SH-SY5Y (cell line): ENCODE data around the gene KIAA1328.

Experiments
- GATA2 ChIP-seq: IDR thresholded peaks from 2 replicates; pipeline ENCODE4 v1.6.1; 2011; ENCODE audit warnings: mild to moderate bottlenecking, low read depth, low read length
- GATA3 ChIP-seq: IDR thresholded peaks from 2 replicates; pipeline ENCODE4 v1.6.1; 2011; ENCODE audit warnings: low read depth, mild to moderate bottlenecking, low read length, moderate library complexity

DNA sequence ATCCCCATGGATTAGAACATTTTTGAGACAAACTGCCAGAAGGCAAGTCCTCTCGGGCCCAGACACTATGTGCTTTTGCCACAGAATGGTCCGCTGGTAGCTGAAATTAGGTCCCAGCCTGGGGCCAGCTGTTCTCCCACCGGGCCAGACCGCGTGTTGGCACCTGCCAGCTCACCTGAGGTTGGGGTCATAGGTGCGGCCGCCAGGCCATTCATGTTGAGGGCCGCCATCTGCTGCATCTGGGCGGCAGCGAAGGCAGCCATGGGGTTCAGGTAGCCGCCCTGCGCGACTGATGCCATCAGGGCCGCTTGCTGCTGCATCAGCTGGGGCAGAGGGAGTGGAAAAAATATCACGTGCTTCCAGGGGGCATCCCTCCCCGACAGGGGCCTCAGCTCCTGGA lies 443.9 kb downstream of the KIAA1328 start:
- TF ChIP-seq GATA2 (no peak), GATA3 (no peak)
